ENCODE data around the gene APOL5.
A peak's percentile ranks its signal among the peaks of the same experiment; 100 is the strongest.

DNA sequence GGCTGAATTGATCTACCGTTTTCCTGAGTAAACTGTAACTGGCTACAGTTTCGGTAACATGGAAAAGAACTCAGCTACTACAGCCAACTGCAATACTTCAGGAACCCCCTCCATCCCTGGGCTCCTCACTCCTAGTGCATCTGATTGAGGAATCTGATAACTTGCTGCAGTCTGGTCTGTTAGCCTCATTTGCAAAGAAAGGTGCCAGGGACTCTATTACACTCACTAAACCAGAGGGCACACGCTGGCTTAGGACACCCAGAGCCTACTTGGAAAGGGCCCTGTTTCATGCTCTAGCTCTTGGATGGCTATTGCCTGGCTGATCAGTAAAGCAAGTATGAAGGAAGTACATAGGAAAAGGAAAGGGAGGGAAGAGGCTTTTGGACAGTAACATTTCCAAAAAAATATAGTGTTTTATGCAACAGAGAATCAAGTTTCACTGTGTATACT is 22.3 kb downstream of the APOL5 start:
- TF ChIP-seq, protein P1, sequence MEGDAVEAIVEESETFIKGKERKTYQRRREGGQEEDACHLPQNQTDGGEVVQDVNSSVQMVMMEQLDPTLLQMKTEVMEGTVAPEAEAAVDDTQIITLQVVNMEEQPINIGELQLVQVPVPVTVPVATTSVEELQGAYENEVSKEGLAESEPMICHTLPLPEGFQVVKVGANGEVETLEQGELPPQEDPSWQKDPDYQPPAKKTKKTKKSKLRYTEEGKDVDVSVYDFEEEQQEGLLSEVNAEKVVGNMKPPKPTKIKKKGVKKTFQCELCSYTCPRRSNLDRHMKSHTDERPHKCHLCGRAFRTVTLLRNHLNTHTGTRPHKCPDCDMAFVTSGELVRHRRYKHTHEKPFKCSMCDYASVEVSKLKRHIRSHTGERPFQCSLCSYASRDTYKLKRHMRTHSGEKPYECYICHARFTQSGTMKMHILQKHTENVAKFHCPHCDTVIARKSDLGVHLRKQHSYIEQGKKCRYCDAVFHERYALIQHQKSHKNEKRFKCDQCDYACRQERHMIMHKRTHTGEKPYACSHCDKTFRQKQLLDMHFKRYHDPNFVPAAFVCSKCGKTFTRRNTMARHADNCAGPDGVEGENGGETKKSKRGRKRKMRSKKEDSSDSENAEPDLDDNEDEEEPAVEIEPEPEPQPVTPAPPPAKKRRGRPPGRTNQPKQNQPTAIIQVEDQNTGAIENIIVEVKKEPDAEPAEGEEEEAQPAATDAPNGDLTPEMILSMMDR (conservative IDR thresholded peaks at IDR 0.05): 0 out of 2 replicates have a peak, but pooled peaks have one; percentile 3
- TF ChIP-seq EZH2 (IDR thresholded peaks at IDR 0.05; ENCODE audit: low read depth): no peak
